ENCODE results near the gene NADSYN1.

DNA sequence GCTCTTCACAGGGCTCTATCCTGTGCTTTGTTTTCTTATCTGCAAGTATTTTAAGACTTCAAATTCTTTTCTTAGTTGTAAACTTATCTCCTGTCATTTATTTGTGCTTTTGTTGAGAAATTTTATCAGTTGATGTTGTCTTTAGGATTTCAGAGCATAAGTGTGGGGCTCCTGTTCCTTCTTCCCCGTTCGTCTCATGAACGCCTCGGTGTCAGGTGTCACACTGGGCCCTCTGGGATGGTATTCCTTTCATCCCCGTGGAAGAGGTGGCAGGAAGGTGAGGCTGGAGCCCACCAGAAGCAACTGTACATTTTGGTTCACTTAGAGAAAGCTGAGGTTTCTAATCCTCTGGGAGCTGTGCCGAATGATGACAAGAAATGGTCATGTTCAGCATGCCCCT, 17.9 kb downstream of the NADSYN1 start:
- TF ChIP-seq GATA3 (IDR thresholded peaks at IDR 0.05; ENCODE audit: low read depth, low read length) = no peak
- no peak for TF ChIP-seq GATA2 (IDR thresholded peaks at IDR 0.05; ENCODE audit: low read depth, low read length)
